Brain pericyte (primary cell): ENCODE measurements around the gene EVL.

Experiments used
- DNase-seq: peaks from one replicate; pipeline ENCODE4 v3.0.0-alpha.2; 2012; ENCODE audit warnings: low read depth, low spot score

Gene EVL

GRCh38 chr14:100066962-100067361 lies 1.7 kb downstream of the EVL start:
- DNase-seq: no peak

GRCh38 chr14:100067481-100067880 lies 2.3 kb downstream of the EVL start:
- no peak for DNase-seq

GRCh38 chr14:100067971-100068959 lies 3.0 kb downstream of the EVL start:
- DNase-seq: no peak

- no peak for DNase-seq
Observed at GRCh38 chr14:100069161-100069800, 4.1 kb downstream of the EVL start.

GRCh38 chr14:100070310-100070709 lies 5.1 kb downstream of the EVL start:
- DNase-seq: no peak

- no peak for DNase-seq
Observed at GRCh38 chr14:100071545-100071944, 6.3 kb downstream of the EVL start.

GRCh38 chr14:100072783-100073346 lies 7.6 kb downstream of the EVL start:
- DNase-seq: no peak

GRCh38 chr14:100073576-100074430 lies 8.6 kb downstream of the EVL start:
- DNase-seq: no peak

GRCh38 chr14:100074431-100075100 lies 9.3 kb downstream of the EVL start:
- DNase-seq: no peak

GRCh38 chr14:100075681-100076080 lies 10.5 kb downstream of the EVL start:
- no peak for DNase-seq

- DNase-seq: no peak
Observed at GRCh38 chr14:100076133-100076532, 10.9 kb downstream of the EVL start.

- DNase-seq: no peak
Observed at GRCh38 chr14:100076606-100077005, 11.4 kb downstream of the EVL start.

GRCh38 chr14:100077441-100077840 lies 12.2 kb downstream of the EVL start:
- DNase-seq: no peak

GRCh38 chr14:100078216-100078803 lies 13.1 kb downstream of the EVL start:
- no peak for DNase-seq

- DNase-seq: peak; percentile 83
Observed at GRCh38 chr14:100078997-100079725, 13.9 kb downstream of the EVL start.

GRCh38 chr14:100079726-100080005 lies 14.4 kb downstream of the EVL start:
- no peak for DNase-seq

GRCh38 chr14:100080206-100080605 lies 15.0 kb downstream of the EVL start:
- DNase-seq: no peak

GRCh38 chr14:100081997-100082625 lies 16.9 kb downstream of the EVL start:
- no peak for DNase-seq

GRCh38 chr14:100082723-100083122 lies 17.5 kb downstream of the EVL start:
- DNase-seq: no peak

- DNase-seq: no peak
Observed at GRCh38 chr14:100083706-100084105, 18.5 kb downstream of the EVL start.
